Fibroblast of lung (primary cell): ENCODE measurements around the gene LTBP4. TPM values are rescaled to one million over a fixed set of nuclear protein-coding genes. Genes with fewer than 3 reads are reported as not detected.

Experiments
- DNase-seq, 2 donors: peaks; one replicate each; pipeline versions ENCODE4 v3.0.0 to v3.0.0-alpha.2; 2010; ENCODE audit warnings: low read depth in 2 of 2
- H2AFZ ChIP-seq: 2 replicates; pipeline ENCODE4 v1.5.1; 2012; ENCODE audit warnings: low read length, control low read depth, inconsistent platforms
- H3K27ac ChIP-seq: 2 replicates; pipeline ENCODE4 v1.5.1; 2011; ENCODE audit warnings: low read length, control low read depth; ENCODE audit not compliant: insufficient read depth
- H3K27me3 ChIP-seq: 2 replicates; pipeline ENCODE4 v1.5.1; 2011; ENCODE audit warnings: mild to moderate bottlenecking, low read length; ENCODE audit not compliant: control insufficient read depth, insufficient read depth
- H3K36me3 ChIP-seq: 2 replicates; pipeline ENCODE4 v1.5.1; 2011; ENCODE audit warnings: low read length; ENCODE audit not compliant: control insufficient read depth, insufficient read depth
- H3K4me1 ChIP-seq: 2 replicates; pipeline ENCODE4 v1.5.1; 2011; ENCODE audit warnings: low read length; ENCODE audit not compliant: control insufficient read depth, insufficient read depth; ENCODE audit errors: extremely low read depth
- H3K4me2 ChIP-seq: 2 replicates; pipeline ENCODE4 v1.5.1; 2011; ENCODE audit warnings: low read length, control low read depth; ENCODE audit not compliant: insufficient read depth; ENCODE audit errors: extremely low read depth
- H3K4me3 ChIP-seq, 4 experiments: fragments of 200-600 bp in 1 of 4; sonication (generic) in 1 of 4; replicated peaks in 1 of 4; 2 replicates each; pipeline ENCODE4 v1.5.1; 2011 to 2016; ENCODE audit warnings: low read length in 4 of 4, low read depth in 3 of 4, mild to moderate bottlenecking in 3 of 4, control low read depth in 2 of 4, inconsistent platforms in 1 of 4, mixed read lengths in 1 of 4; ENCODE audit not compliant: insufficient read depth in 1 of 4; ENCODE audit errors: control extremely low read depth in 1 of 4
- H3K79me2 ChIP-seq: 2 replicates; pipeline ENCODE4 v1.5.1; 2012; ENCODE audit warnings: mild to moderate bottlenecking, low read length, inconsistent platforms; ENCODE audit not compliant: control insufficient read depth, insufficient read depth
- H3K9ac ChIP-seq: 2 replicates; pipeline ENCODE4 v1.5.1; 2011; ENCODE audit warnings: mild to moderate bottlenecking, low read length, control low read depth; ENCODE audit not compliant: insufficient read depth
- H3K9me3 ChIP-seq: 2 replicates; pipeline ENCODE4 v1.5.1; 2012; ENCODE audit warnings: low read depth, low read length; ENCODE audit not compliant: control insufficient read depth, insufficient read depth
- H4K20me1 ChIP-seq: 2 replicates; pipeline ENCODE4 v1.5.1; 2011; ENCODE audit warnings: low read length; ENCODE audit not compliant: control insufficient read depth, insufficient read depth; ENCODE audit errors: extremely low read depth
- CTCF ChIP-seq, 2 donors: IDR thresholded peaks in 1 of 2; conservative IDR thresholded peaks in 1 of 2; 1 replicate in 1 of 2; 2 replicates in 1 of 2; pipeline ENCODE4 v1.5.1; 2011 to 2012; ENCODE audit warnings: low read length in 2 of 2, control low read depth in 1 of 2, inconsistent platforms in 1 of 2, low read depth in 1 of 2, mild to moderate bottlenecking in 1 of 2
- EZH2 ChIP-seq: IDR thresholded peaks from 2 replicates; pipeline ENCODE4 v1.5.1; 2012; ENCODE audit warnings: low read length, control low read depth, mild to moderate bottlenecking; ENCODE audit errors: missing control alignments
- polyA plus RNA-seq, 2 donors: library from polyadenylated mRNA; depleted of rRNA in 1 of 2; stranded (reverse) in 1 of 2; unstranded in 1 of 2; fragments of >200 nt; gene quantifications; 2 replicates each; pipeline ENCODE4 v1.2.1, GENCODE V29; 2011 to 2012; ENCODE audit warnings: missing spikeins in 1 of 2
- total RNA-seq: library from RNA; depleted of rRNA; stranded (reverse); fragments of >200 nt; gene quantifications from 2 replicates; pipeline ENCODE4 v1.2.1, GENCODE V29; 2014

The LTBP4 gene
- total and polyA plus RNA-seq, 2 donors (not counting 1 experiment from before 2014, with no cell fraction given), result 31.7 to 46.4 TPM

GRCh38 chr19:40607311-40608239 is 6.4 kb downstream of the LTBP4 start:
- no peak for DNase-seq
- no peaks in the 10 kb centered on the region for H3K79me2 ChIP-seq
- H3K4me2 ChIP-seq, result no peak overlapping the region
- H4K20me1 ChIP-seq, result no peaks in the 10 kb centered on the region
- no peak overlapping the region for H3K4me3 ChIP-seq
- peaks cover 13% of the 10 kb centered on the region for H3K4me1 ChIP-seq
- H3K36me3 ChIP-seq, result peaks cover 3% of the 10 kb centered on the region
- TF ChIP-seq EZH2 (no peak), CTCF (conservative IDR thresholded peaks at IDR 0.05 in 1 of 2, IDR thresholded peaks at IDR 0.05 in 1 of 2; ENCODE audit: low read depth in 1 of 2, low read length in 2 of 2) (no peak)
- H3K27ac ChIP-seq, result no peak overlapping the region
- no peak overlapping the region for H3K9ac ChIP-seq
- H3K9me3 ChIP-seq, result no peaks in the 10 kb centered on the region
- H2AFZ ChIP-seq, result no peak overlapping the region
- H3K27me3 ChIP-seq, result no peaks in the 10 kb centered on the region

GRCh38 chr19:40608240-40608621 is 7.1 kb downstream of the LTBP4 start:
- TF ChIP-seq CTCF (conservative IDR thresholded peaks at IDR 0.05 in 1 of 2, IDR thresholded peaks at IDR 0.05 in 1 of 2; ENCODE audit: low read depth in 1 of 2, low read length in 2 of 2), result no peak
- TF ChIP-seq EZH2, result no peak
- no peak for DNase-seq
- no peak overlapping the region for H2AFZ ChIP-seq
- H3K27ac ChIP-seq, result no peak overlapping the region
- H3K36me3 ChIP-seq, result peaks cover 3% of the 10 kb centered on the region
- no peak overlapping the region for H3K4me3 ChIP-seq
- peaks cover 7% of the 10 kb centered on the region for H3K4me1 ChIP-seq
- H3K9ac ChIP-seq, result no peak overlapping the region
- H3K79me2 ChIP-seq, result no peaks in the 10 kb centered on the region
- H4K20me1 ChIP-seq, result no peaks in the 10 kb centered on the region
- no peak overlapping the region for H3K4me2 ChIP-seq
- H3K27me3 ChIP-seq, result no peaks in the 10 kb centered on the region
- H3K9me3 ChIP-seq, result no peaks in the 10 kb centered on the region

GRCh38 chr19:40608957-40609356 is 7.8 kb downstream of the LTBP4 start:
- DNase-seq, result no peak
- Histone ChIP-seq H3K9ac (no peak overlapping the region), H3K9me3 (no peaks in the 10 kb centered on the region), H3K4me3 (no peak overlapping the region), H3K36me3 (peaks cover 3% of the 10 kb centered on the region), H3K4me1 (peaks cover 4% of the 10 kb centered on the region), H4K20me1 (no peaks in the 10 kb centered on the region), H3K79me2 (no peaks in the 10 kb centered on the region), H2AFZ (no peak overlapping the region), H3K27ac (no peak overlapping the region), H3K27me3 (no peaks in the 10 kb centered on the region), H3K4me2 (no peak overlapping the region)
- TF ChIP-seq EZH2 (no peak), CTCF (conservative IDR thresholded peaks at IDR 0.05 in 1 of 2, IDR thresholded peaks at IDR 0.05 in 1 of 2; ENCODE audit: low read depth in 1 of 2, low read length in 2 of 2) (no peak)
